ENCODE results near the gene WDR33.
"Not testable (repeated sequence)": the region's sequence is repeated elsewhere in the genome, so short reads cannot be mapped to it uniquely, and the experiment has no call there.

The WDR33 gene

DNA sequence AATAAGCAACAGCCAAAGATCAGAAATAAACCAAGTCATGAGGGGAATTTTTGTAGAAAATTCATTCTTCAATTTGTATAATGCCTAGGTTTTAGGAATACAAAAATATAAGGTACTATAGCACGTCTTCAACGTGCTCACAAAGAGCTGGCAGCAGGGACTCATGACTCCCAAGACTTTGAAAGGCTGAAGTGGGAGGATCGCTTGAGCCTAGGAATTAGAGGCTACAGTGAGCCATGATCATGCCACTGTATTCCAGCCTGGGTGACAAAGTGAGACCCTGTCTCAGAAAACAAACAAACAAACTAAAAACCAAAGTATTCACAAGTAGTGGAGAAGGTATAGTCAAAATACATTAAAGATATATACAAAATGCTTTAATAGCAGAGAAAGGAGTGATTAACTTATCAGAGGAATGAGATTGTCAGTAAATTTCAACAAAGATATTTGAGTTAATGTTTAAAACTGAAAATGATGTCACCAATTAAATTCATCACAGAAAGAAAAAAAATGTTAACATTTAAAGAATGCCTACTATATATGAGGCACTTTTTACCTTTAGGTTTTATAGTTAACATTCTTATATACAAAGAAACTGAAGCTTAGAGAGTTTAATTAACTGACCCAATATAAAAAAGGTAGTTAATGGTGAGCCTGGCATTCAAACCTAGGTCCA is 3.2 kb downstream of the WDR33 start:
- no peak for DNase-seq

DNA sequence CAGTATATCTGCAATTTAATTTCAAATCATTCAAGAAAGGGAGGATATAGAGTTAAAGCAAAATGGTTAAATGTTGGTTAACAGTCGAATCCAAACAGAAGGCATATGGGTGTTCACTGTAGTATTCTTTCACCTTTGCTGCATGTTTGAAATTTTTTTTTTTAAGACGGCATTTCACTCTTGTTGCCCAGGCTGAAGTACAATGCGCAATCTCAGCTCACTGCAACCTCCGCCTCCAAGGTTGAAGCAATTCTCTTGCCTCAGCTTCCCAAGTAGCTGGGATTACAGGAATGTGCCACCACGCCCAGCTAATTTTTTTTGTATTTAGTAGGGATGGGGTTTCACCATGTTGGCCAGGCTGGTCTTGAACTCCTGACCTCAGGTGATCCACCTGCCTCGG is 4.1 kb downstream of the WDR33 start:
- not testable (repeated sequence) for DNase-seq

DNA sequence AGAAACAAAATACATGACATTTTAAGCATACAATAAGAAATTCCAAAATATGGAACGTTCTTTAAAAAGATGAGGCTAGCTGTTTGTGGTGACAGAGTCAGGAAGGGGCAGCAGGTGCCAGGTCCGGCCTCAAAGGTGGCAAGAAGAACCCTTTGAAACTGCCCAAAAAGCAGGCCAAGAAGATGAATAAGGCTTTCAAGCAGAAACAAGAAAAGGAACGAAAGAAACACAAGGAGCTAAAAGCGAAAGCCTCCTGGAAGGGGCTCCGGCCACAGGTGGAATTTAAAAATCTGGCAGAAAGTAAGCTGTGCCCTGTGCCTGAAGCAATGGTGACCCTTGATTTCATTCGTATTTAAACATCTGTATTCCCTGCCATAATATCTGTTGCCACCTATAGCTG is 5.5 kb downstream of the WDR33 start:
- no peak for DNase-seq

DNA sequence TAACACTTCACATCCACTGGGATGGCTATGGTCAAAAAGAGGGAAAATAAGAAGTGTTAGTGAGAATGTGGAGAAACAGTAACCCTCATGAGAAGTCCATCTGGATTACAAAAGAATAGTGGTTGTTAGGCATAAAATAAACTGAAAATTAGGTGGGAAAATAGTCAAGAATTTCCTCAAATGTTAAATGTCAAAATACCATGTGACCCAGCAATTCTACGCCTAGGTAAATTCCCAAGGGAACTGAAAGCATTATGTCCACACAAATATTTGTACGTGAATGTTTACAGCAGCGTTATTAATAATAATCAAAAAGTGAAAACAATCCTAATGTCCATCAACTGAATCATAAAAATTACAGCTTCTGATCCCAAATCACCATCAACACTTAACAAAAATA is 11.0 kb downstream of the WDR33 start:
- DNase-seq, result no peak

DNA sequence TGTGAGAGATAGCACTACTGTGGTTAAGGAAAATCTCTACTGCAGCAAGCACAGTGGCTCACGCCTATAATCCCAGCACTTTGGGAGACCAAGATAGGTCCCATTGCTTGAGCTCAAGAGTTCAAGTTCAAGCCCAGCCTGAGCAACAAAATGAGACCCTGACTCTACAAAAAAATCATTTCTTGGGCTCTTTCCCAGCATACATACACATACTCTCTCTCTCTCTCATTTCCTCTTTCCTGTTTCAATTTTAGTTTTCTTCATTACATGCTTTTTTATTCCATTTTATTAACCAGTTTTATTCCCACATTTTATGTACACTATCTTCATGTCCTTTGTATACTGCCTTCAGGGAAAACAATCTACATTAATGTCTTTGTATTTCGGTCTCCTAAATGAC is 14.6 kb downstream of the WDR33 start:
- no peak for DNase-seq

DNA sequence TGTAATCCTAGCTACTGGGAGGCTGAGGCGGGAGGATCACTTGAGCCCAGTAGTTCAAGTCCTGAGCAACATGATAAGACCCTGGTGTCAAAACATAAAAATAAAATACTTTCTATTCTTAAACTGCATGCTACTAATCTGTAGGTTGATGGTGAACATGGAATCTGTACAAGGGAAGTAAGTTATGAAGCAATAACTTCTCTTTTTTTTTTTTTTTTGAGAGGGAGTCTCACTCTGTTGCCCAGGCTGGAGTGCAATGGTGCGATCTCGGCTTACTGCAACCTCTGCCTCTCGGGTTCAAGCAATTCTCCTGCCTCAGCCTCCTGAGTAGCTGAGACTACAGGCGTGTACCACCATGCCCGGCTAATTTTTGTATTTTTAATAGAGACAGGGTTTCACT is 16.1 kb downstream of the WDR33 start:
- DNase-seq, result not testable (repeated sequence)

DNA sequence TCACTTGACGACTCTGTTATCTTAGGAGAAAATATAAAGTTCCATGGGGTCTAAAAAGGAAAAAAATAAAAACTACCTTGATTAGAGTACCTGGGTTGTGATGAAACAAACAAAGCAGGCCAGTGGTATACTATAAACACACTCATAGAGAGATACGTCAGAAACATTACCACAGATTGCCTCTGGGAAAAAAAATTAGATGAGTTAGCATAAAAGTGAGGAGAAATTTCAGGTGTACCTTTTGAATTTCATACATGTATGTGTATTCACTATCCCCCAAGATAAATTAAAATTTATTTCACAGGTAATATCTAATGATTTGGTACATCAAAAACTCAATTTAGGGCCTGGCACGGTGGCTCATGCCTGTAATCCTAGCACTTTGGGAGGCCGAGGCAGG is 18.2 kb downstream of the WDR33 start:
- DNase-seq, result no peak

DNA sequence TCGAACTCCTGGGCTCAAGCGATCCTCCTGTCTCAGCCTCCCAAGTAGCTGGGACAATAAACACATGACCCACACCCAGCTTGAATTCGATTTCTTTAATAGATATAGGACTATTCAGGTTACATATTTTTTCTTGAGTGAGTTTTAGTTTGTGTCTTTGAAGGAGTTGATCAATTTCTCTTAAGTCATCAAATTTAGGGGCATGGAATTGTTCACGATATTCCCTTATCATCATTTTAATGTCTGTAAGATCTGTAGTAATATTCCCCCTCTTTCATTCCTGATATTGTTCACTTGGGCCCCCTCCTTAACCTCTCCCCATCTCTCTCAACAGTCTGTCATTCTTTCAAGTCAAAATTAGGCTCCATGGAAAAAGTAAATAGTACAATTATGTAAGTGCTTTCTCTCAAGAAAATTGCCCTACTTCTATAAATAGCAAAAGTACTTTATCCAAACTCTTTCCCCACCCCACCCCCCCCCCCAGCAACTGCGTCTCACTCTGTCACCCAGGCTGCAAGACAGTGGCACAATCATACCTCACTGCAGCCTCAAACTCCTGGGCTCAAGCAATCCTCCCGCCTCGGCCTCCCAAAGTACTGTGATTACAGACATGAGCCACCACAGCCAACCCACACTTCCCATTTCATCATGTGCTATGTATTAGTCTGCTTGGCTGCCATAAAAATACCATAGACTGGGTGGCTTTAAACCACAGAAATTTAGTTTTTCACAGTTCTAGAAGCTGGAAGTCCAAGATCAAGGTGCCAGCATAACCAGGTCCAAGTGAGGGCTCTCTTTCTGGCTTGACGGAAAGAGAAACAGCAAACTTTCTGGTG is 20.1 kb downstream of the WDR33 start:
- no peak for DNase-seq

DNA sequence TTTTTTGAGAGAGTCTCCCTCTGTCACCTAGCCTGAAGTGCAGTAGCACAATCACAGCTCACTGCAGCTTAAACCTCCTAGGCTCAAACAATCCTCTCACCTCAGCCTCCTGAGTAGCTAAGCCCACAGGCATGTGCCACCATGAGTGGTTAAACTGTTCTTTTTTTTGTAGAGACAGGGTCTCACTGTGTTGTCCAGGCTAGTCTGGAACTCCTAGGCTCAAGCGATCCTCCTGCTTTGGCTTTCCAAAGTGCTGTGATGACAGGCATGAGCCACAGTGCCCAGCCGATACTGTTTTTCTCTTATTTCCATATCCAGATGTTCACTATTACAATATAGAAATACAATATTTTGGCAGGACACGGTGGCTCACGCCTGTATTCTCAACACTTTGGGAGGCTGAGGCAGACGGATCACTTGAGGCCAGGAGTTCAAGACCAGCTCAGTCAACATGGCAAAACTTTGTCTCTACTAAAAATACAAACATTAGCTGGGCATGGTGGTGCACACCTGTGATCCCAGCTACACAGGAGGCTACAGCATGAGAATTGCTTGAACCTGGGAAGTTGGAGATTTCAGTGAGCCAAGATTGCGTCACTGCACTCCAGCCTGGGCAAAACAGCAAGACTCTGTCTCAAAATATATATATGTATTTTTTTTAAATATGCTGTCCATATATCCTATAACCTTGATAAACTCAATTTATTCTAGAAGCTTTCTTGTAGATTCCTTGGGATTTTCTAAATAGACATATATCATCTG is 24.7 kb downstream of the WDR33 start:
- DNase-seq, result no peak

DNA sequence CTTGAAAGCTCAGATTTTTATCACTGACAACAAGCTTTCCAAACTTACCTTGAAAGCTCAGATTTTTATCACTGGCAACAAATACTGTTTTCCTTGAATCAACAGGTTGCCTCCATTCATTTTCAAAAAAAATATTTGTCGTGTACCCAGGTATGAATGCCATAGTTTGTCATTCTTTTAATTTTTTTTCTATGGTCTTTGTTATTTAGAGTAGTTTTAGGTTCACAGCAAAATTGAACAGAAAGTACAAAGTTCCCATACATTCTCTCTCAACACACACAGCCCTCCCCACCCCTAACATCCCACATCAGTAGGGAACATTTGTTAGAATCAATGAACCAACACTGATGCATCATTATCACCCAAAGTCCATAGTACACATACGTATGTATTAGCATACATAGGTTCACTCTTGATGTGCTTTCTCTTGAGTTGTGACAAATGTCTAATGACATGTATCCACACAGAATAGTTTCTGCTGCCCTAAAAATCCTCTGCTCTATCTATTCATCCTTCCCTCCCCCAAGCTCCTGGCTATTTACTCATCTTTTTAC is 25.9 kb downstream of the WDR33 start:
- DNase-seq, result no peak

DNA sequence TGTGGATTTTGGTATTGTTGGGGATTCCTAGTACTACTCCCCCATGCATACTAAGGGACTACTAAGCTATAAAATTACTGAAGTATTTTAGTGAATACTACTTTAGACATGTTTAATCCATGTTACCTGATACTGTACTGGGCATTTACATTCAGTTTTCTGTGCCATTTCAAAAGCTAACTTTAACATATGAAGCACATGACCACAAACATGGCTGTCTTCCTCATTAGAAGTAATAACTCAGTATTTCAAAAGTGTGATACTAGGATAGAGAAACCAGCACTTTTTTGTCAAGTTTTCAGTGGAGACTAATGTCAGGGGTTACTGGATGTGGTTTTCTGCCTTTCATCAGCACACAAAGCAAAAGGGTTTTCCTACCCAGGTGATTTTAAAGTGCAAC is 27.9 kb downstream of the WDR33 start:
- no peak for DNase-seq

DNA sequence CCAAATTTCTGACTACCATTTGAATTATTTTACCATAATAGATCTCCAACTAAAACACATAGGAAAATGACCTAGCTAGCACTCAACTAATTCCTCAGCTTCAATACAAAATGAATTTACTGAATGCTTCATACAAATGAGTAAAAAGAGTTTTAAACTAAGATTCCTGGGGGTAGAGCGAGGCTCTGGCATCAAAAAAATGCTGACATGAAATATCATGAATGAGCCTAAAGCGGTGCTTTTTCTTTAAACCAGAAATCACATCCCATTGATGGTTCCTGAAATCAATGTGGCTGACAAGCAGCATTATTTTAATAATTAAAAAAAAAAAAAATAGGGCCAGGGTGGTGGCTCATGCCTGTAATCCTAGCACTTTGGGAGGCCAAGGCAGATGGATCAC is 32.1 kb downstream of the WDR33 start:
- DNase-seq, result no peak

DNA sequence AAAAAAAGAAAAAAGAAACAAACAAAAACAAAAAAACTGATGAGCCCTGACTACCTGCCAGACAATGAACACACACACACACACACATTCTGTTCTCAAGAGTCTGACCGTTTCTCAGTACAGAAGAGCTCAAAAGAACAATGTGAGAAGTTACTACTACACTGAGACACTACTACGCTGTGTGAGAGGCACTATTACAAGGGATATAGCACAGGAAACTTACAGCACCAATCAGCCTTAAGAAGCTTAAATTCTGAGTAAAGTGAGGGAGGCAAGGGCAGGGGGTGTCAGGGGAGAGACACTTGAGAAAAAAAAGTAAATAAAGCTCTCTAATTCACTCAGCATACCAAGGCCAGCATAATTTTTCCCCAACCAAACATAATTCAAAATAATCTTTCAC is 32.5 kb downstream of the WDR33 start:
- DNase-seq, result no peak

DNA sequence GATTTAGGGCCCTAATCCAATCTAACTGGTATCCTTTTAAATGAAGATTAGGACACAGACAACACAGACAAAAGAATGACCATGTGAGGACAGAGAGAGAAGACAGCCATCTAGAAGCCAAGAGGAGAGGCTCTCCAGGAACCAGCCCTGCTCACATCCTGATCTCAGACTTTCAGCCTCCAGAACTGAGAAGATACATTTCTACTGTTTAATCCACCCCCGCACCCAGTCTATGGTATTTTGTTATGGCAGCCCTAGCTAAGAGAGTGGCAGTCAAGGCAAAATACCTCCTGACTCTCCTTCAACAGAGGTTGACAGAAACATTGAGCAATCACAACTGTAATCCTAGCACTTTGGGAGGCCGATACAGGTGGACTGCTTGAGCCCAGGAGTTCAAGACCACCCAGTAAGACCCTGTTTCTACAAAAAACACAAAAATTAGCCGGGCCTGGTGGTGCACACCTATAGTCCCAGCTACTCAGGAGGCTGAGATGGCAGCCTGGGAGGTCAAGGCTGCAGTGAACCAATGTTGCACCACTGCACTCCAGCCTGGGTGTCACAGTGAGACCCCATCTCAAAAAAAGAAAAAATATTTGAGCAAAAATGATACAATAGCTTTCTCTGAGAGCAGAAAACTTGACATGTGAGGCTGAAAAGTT is 34.7 kb downstream of the WDR33 start:
- DNase-seq, result no peak

DNA sequence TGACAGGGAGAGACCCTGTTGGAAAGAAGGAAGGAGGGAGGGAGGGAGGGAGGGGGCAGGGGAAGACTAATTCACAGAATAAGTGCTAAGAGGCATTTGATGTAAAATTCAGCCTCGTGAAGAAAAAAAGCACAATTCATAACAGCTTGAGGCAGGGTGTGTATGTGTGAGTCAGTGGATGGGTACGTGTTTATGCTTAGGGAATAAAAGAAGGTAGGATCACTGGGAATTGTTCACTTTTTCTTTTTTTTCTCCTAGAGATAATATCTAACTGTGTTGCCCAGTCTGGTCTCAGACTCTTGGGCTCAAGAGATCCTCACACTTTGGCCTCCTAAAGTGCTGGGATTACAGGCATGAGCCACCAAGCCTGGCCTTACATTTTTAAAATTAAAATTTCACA is 39.2 kb downstream of the WDR33 start:
- no peak for DNase-seq

DNA sequence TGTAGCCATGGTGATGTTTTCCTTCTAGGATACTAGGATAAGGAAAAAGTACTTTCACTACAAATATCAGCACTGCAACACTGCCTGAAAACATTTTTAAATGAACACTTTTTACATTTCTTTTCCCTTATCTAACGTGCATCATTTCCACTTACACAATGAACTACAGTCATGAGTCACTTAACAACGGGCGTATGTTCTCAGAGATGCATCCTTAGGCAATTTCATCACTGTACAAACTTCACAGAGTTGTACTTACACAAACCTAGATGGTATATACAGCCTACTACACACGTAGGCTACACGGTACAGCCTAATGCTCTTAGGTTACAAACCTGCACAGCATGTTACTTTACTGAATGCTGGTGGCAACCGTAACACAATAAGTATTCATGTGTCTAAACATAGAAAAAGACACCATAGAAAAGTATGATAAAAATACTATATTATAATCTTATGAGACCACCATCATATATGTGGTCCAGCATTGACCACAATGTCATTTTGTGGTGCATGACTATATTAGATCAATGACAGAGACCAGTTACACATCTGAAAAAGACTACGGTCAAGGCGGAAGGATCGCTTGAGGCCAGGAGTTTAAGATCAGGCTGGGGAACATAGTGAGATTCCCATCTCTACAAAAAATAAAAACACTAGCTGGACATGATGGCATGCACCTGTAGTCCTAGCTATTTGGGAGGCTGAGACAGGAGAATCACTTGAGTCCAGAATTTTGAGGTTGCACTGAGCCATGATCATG is 39.8 kb downstream of the WDR33 start:
- DNase-seq, result no peak

DNA sequence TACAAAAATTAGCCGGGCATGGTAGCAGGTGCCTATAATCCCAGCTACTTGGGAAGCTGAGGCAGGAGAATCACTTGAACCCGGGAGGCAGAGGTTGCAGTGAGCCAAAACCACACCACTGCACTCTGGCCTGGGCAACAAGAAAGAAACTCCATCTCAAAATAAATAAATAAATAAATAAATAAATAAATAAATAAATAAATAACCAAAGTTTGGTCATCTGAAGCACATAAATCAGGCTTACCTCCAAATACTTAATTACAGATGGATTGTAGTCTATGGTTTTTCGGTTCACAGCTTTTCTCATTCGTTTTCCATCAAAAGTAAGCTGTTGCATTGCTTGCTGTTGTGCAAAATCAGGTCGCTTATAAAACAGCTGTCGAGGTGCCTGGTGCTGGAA is 40.4 kb downstream of the WDR33 start:
- DNase-seq, result not testable (repeated sequence)

DNA sequence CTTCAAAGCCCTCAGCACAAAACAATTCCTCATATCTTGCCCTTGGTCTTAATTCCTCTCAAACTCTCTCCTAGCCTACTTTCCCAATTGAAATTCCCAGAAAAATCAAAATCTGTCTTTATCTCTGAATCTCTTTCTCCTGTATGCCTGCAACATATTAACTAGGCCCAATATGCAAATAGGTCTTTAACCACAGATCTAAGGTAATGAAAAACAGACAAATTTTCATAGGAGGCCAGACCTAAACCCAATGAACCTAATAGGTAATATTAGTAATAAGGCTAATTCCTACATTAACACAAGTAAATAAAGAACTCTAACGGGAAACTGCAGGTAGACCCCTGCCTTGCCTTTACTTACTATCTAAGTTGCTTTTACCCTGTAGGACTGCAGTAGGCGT is 41.4 kb downstream of the WDR33 start:
- DNase-seq, result no peak

DNA sequence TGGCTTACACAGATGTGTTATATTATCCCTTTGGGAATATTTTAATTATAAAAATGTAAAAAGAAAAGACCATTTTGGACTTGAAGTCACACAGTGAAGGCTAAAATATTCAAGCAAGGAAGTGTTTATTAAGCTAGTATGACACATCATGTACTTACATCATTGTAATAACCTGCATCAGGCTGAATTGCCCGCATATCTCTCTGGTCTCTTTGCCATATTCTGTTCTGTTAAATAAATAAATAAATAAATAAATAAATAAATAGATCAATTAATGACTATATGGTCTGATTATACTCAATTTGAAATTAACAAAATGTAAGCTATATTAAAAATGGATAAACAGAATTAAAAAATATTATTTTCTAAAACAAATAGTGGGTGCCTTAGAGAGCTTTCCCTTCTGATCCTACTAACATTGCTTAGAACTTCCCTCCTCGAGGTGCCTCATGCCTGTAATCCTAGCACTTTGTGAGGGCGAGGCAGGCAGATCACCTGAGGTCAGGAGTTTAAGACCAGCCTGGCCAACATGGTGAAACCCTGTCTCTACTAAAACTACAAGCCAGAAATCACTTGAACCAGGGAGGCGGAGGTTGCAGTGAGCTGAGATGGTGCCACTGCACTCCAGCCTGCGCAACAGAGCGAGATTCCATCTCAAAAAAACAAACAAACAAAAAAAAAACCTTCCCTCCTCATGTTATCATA is 42.0 kb downstream of the WDR33 start:
- DNase-seq, result no peak

DNA sequence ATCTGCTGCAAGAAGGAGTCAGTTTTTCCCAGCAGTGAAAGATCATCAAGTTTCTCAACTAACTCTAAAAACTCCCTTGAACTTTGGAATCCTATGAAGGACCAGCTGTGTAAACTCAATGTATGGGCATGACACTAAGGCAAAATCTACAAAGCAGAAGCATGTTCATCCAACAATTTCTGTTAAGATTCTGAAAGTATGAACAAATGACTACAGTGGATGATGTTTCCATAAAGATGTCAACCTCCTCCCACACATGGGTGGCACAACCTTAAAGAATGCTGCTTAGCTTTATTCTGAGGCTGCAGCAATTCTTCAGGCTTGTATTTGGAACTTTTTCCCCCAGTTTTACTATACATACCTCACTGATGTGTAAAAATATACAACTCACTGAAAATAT is 47.2 kb downstream of the WDR33 start:
- DNase-seq, result no peak

DNA sequence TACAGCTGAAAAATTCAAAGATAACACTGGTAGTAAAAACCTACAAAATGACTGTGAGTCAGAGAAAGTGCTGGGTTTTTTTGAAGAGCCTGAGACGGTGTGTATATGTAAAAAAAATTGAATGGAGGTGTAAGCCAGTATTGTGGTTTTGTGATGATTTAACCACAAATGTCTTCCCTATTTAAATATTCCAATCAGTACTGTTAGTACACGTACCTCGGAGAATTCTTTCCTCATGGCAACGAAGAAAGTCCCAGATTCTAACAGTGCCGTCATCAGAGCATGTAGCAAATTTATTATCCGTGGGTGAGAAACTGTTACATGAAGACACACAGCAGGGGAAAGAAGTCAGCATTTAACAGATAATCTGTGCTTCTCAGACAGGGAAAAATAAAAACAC is 48.1 kb downstream of the WDR33 start:
- no peak for DNase-seq

DNA sequence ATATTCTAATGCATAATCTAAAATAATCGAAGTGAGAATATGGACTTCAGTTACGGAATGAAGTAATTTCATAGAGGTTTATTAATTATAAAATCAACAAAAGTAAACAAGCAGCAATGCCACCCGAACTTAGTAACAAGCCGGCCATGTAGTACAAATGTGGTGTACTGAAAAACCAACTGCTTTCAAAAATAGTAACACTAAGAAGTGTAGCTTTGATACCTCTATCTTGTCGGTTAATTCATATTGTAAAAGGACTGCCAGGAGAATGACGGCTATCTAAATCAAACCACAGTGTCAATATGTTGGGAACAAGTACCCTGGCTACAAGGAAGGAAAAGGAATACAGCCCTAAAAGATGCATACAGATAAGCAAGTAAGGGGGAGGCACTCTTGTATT is 48.5 kb downstream of the WDR33 start:
- no peak for DNase-seq

All from activated CD4-positive, alpha-beta T cell treated with anti-CD3 and anti-CD28 coated beads, Interleukin-2, amount 50 U/mL, for 1 hour (primary cell).